Transverse colon (tissue), 3 donors: Measurements from ENCODE around the gene FAM72D.
"Not testable (repeated sequence)": the region's sequence is repeated elsewhere in the genome, so short reads cannot be mapped to it uniquely, and the experiment has no call there.

Source experiments
- CTCF ChIP-seq, 5 experiments: fragments of 200-600 bp in 3 of 5; fragments of 450-650 bp in 2 of 5; sonication (generic) in 3 of 5; IDR thresholded peaks; 1 replicate in 2 of 5; 2 replicates in 3 of 5; pipeline ENCODE4 v1.5.1; 2016 to 2017; ENCODE audit warnings: antibody characterized with exemption in 5 of 5, inconsistent platforms in 3 of 5, mild to moderate bottlenecking in 2 of 5, moderate library complexity in 1 of 5
- EP300 ChIP-seq: sonication (generic); formaldehyde crosslinking; IDR thresholded peaks from one replicate; pipeline ENCODE4 v1.6.1; 2017; ENCODE audit warnings: antibody characterized with exemption, low read depth
- POLR2A ChIP-seq: fragments of 450-650 bp; IDR thresholded peaks from one replicate; pipeline ENCODE4 v1.6.1; 2016; ENCODE audit warnings: antibody characterized with exemption, mild to moderate bottlenecking, moderate library complexity

DNA sequence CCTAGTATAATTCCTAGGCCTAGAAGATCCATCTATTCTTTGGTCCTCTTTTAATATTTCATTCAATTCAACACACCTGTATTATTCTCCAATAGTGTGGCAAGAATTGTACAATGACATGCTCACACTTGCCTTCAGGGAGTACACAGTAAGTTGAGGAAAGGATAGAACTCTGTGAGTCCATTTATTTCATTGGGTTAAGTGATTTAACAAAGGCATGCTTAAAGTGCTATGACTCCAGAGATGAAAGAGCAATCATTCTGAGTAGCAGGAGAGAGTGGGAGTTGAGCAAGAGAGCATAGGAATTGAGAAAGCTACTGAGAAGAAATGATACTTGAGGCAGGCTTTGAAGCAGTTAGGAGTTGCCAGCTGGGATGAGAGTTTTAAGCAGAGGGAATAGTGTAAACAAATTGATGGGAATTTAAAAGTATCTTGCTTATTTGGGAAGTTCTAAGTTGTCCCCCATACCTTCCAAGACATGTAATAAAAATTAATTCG lies 18.8 kb downstream of the FAM72D start:
- not testable (repeated sequence) for TF ChIP-seq CTCF (IDR thresholded peaks at IDR 0.05); EP300; POLR2A
